H1 (cell line): ENCODE data around the gene PPARA. TPM values are rescaled to one million over a fixed set of nuclear protein-coding genes. Genes with fewer than 3 reads are reported as not detected.

Experiments
- ASH2L ChIP-seq: fragments of 200-600, 300-600 bp; sonication (generic); IDR thresholded peaks from one replicate; pipeline ENCODE4 v1.7.1; 2017; ENCODE audit warnings: low read length
- ATF3 ChIP-seq: IDR thresholded peaks from 2 replicates; pipeline ENCODE4 v1.6.1; 2011; ENCODE audit warnings: low read depth, mild to moderate bottlenecking, low read length; ENCODE audit not compliant: insufficient read depth
- BCL11A ChIP-seq, 2 experiments: IDR thresholded peaks; one replicate each; pipeline ENCODE4 v1.6.1; 2011; ENCODE audit warnings: low read depth in 2 of 2, low read length in 2 of 2, mild to moderate bottlenecking in 2 of 2
- CBX8 ChIP-seq: fragments of 300-800, 300-1000 bp; sonication (generic); IDR thresholded peaks from 2 replicates; pipeline ENCODE4 v1.7.1; 2016; ENCODE audit warnings: low read depth, low read length, borderline replicate concordance
- CREB1 ChIP-seq: IDR thresholded peaks from 2 replicates; pipeline ENCODE4 v1.6.1; 2012; ENCODE audit warnings: inconsistent platforms
- HDAC6 ChIP-seq: IDR thresholded peaks from one replicate; pipeline ENCODE4 v1.7.1; 2012; ENCODE audit warnings: low read depth, mild to moderate bottlenecking, inconsistent platforms, low read length, moderate library complexity
- NRF1 ChIP-seq: IDR thresholded peaks from 2 replicates; pipeline ENCODE4 v1.6.1; 2011; ENCODE audit warnings: mild to moderate bottlenecking, low read depth, low read length, improper control_type of control experiment
- SAP30 ChIP-seq: fragments of 300-600 bp; sonication (generic); IDR thresholded peaks from 2 replicates; pipeline ENCODE4 v1.7.1; 2012; ENCODE audit warnings: low read length, moderate library complexity, mild to moderate bottlenecking, inconsistent platforms; ENCODE audit not compliant: insufficient read depth, insufficient replicate concordance
- SIRT6 ChIP-seq: IDR thresholded peaks from one replicate; pipeline ENCODE4 v1.7.1; 2012; ENCODE audit warnings: low read length, inconsistent platforms
- YY1 ChIP-seq: IDR thresholded peaks from 2 replicates; pipeline ENCODE4 v1.6.1; 2011; ENCODE audit warnings: low read depth, mild to moderate bottlenecking, low read length
- polyA plus RNA-seq, 7 experiments: library from polyadenylated mRNA; depleted of rRNA in 3 of 7; stranded (reverse) in 5 of 7; unstranded in 2 of 7; fragments of >200 nt in 5 of 7; fragments of 200-250 nt in 2 of 7; gene quantifications; 1 replicate in 5 of 7; 2 replicates in 1 of 7; 4 replicates in 1 of 7; pipeline versions ENCODE4 v1.2.1 to v1.2.3, GENCODE V29; 2011 to 2013; ENCODE audit warnings: missing spikeins in 2 of 7, mixed read lengths in 2 of 7
- total RNA-seq: library from RNA; stranded (reverse); fragmentation: NEBNext Ultra II Directional; extraction: Animal tissue kit (Norgen Biotek cat#: 25700); gene quantifications from 2 replicates; pipeline ENCODE4 v1.2.1, GENCODE V29; 2021
- TF ChIP-seq, protein P1 (sequence below): IDR thresholded peaks from 2 replicates; pipeline ENCODE4 v1.6.1; 2012; ENCODE audit warnings: low read length, inconsistent platforms

Gene PPARA
- total and polyA plus RNA-seq, 2 of the 8 experiments (the other 6 are each of a cell fraction or from before 2014, with no cell fraction given), result 3.1 to 8.2 TPM

DNA sequence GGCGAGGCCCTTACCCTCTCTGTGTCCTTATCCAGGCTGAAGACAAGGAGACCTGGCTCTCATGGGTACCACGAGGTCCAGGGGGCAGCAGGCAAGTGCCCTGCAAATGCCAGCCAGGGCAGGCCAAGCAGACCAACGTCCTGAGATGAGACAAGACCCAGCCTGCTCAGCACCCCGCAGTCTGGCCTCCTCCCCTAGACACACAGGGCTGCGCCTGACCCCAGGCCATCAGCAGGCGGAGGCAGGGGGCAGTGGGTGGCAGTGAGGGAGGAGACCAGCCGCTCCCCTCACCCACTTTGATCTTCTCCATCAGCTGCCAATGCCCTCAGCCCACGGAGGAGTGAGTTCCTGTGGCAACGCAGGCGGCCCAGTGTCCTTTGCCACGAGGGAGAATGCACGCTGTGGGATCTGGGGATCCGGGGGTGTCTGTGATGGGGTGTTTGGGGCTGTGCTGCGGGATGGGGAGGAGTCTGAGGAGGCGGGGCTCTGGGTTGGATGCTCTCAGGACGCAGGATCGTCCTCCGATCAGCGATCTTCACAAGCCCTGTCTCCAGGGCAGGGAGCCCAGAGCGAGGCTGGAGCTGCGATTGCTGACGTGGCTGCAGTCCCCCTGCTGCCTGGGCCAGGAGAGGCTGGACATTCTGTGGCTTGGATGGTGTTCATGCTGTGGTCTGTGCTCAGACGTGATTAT, 30.5 kb upstream of the PPARA start (continued):
- TF ChIP-seq ATF3, result no peak
- TF ChIP-seq CREB1, result no peak
- no peak for TF ChIP-seq NRF1
- TF ChIP-seq CBX8, result no peak
- TF ChIP-seq, protein P1, sequence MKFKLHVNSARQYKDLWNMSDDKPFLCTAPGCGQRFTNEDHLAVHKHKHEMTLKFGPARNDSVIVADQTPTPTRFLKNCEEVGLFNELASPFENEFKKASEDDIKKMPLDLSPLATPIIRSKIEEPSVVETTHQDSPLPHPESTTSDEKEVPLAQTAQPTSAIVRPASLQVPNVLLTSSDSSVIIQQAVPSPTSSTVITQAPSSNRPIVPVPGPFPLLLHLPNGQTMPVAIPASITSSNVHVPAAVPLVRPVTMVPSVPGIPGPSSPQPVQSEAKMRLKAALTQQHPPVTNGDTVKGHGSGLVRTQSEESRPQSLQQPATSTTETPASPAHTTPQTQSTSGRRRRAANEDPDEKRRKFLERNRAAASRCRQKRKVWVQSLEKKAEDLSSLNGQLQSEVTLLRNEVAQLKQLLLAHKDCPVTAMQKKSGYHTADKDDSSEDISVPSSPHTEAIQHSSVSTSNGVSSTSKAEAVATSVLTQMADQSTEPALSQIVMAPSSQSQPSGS, result no peak
- TF ChIP-seq HDAC6, result no peak
- no peak for TF ChIP-seq YY1
- no peak for TF ChIP-seq BCL11A (IDR thresholded peaks at IDR 0.05; ENCODE audit: low read depth in 2 of 2, low read length in 2 of 2)
- TF ChIP-seq ASH2L, result no peak
- no peak for TF ChIP-seq SAP30
- TF ChIP-seq SIRT6, result no peak
